Urinary bladder (tissue), 4 donors: ENCODE results near the gene LCN9. TPM values are rescaled to one million over a fixed set of nuclear protein-coding genes. Genes with fewer than 3 reads are reported as not detected.
"Not testable (repeated sequence)": the region's sequence is repeated elsewhere in the genome, so short reads cannot be mapped to it uniquely, and the experiment has no call there.

ENCODE experiments used
- DNase-seq: peaks from one replicate; pipeline ENCODE4 v3.0.0-alpha.2; 2015; ENCODE audit errors: extremely low spot score
- H3K27ac ChIP-seq: one replicate; pipeline ENCODE4 v1.5.1; 2013; ENCODE audit warnings: low read depth, mild to moderate bottlenecking, moderate library complexity
- H3K36me3 ChIP-seq: one replicate; pipeline ENCODE4 v1.6.1; 2013; ENCODE audit warnings: mild to moderate bottlenecking, moderate library complexity; ENCODE audit not compliant: insufficient read depth
- H3K4me1 ChIP-seq: one replicate; pipeline ENCODE4 v1.6.1; 2013; ENCODE audit warnings: mild to moderate bottlenecking, moderate library complexity; ENCODE audit not compliant: insufficient read depth
- H3K4me3 ChIP-seq: one replicate; pipeline ENCODE4 v1.5.1; 2013; ENCODE audit warnings: low read depth, low read length
- WGBS: extraction: QIAGEN DNeasy Blood & Tissue Kit; methylation state at CpG from one replicate; pipeline ENCODE4 v1.1.7; 2013; 5-methylcytosine and 5-hydroxymethylcytosine counted together
- polyA plus RNA-seq: library from polyadenylated mRNA; stranded (reverse); fragments of 200-250 nt; gene quantifications from one replicate; pipeline ENCODE4 v1.2.3, GENCODE V29; 2013
- total RNA-seq: library from RNA; depleted of rRNA; stranded (reverse); fragments of >200 nt; gene quantifications from one replicate; pipeline ENCODE4 v1.2.3, GENCODE V29; 2014
- donor health status: healthy with polysubstance abuse.
- donor health status: healthy.

The LCN9 gene
- total and polyA plus RNA-seq, 2 donors = not detected

GRCh38 chr9:135624282-135624681 lies 38.8 kb upstream of the LCN9 start:
- DNase-seq = no peak
- WGBS = 85% methylated on average over 14 of the region's 14 CpGs
- H3K27ac ChIP-seq = no peak overlapping the region
- H3K4me1 ChIP-seq = no peaks in the 10 kb centered on the region
- H3K36me3 ChIP-seq = no peaks in the 10 kb centered on the region
- H3K4me3 ChIP-seq = no peak overlapping the region

DNA sequence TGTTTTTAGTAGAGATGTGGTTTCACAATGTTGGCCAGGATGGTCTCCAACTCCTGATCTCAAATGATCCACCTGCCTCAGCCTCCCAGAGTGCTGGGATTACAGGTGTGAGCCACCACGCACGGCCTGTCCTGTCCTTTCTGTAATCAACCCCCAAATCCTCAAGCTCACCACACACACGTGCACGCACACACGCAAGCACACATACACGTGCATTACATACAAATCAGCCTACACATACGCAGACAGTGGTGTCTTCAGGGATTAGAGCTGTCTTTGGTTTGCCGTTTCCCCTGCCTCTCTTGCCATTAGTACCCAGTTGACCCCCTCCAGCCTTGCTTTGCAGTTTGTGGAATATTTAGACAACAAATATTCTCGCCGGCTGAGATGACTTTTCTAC lies 30.3 kb upstream of the LCN9 start:
- Histone ChIP-seq H3K4me3 (no peak overlapping the region), H3K36me3 (no peaks in the 10 kb centered on the region), H3K4me1 (no peaks in the 10 kb centered on the region), H3K27ac (no peak overlapping the region)
- 90% methylated on average over 10 of the region's 10 CpGs for WGBS
- DNase-seq = no peak

- 65% methylated on average over 7 of the region's 7 CpGs for WGBS
Measured at GRCh38 chr9:135636930-135637530, 26.1 kb upstream of the LCN9 start.

DNA sequence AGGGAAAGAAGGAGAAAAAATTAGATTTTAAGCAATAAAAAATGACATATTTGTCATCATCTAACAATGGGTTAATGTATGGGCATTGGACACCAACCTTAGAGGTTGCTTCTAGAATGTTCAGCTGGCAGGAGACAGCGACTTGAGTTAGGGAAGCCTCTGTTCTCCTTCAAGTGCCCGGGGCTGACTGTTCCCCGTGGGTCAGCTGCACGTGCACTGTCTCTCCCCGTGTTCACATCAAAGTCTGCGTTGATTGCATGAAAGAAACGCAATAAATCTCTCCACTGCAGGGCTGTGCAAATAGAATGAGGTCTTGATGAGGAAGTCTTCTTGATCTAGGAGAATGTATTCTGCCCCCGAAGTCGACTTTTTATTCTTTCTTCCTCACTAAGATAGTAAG lies 23.9 kb upstream of the LCN9 start, which contains the start of gene GLT6D1:
GLT6D1 (minus strand) TSS at position 345 of the 400 bp plus-strand sequence. CDS start 353 bp downstream, outside the sequence.
- no peaks in the 10 kb centered on the region for H3K4me1 ChIP-seq
- H3K4me3 ChIP-seq = no peak within 1 kb of the TSS
- no peak for DNase-seq
- WGBS = 69% methylated on average over 9 of the region's 9 CpGs
- no peaks in the 10 kb centered on the region for H3K36me3 ChIP-seq
- H3K27ac ChIP-seq = no peak within 1 kb of the TSS

More at GRCh38 chr9:135636930-135637530, 26.1 kb upstream of the LCN9 start:
- H3K4me1 ChIP-seq, H3K36me3 ChIP-seq, H3K27ac ChIP-seq, H3K4me3 ChIP-seq, DNase-seq: not testable (repeated sequence)

DNA sequence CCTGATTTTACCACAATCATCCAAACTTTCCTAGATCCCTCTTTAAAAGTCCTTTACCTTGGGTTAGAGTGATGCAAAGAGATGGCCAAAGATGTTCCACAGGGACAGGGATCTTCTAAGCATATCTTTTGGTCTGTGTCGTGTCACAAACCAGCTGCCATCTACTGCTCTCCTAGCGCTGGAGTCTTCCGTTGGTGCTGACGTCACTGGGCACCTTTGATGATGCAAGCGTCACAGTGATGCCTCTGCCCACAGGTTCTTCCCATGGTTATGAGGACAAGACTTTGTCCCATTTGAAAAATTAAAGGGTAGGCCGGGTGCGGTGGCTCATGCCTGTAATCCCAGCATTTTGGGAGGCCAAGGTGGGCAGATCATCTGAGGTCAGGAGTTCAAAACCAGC lies 22.1 kb upstream of the LCN9 start:
- 84% methylated on average over 7 of the region's 7 CpGs for WGBS
- no peak overlapping the region for H3K27ac ChIP-seq
- H3K4me3 ChIP-seq = no peak overlapping the region
- DNase-seq = no peak
- no peaks in the 10 kb centered on the region for H3K36me3 ChIP-seq
- no peaks in the 10 kb centered on the region for H3K4me1 ChIP-seq

GRCh38 chr9:135641745-135642144 lies 21.4 kb upstream of the LCN9 start:
- no peak for DNase-seq
- Histone ChIP-seq H3K36me3 (no peaks in the 10 kb centered on the region), H3K4me3 (no peak overlapping the region), H3K4me1 (no peaks in the 10 kb centered on the region), H3K27ac (no peak overlapping the region)
- WGBS = 66% methylated on average over 8 of the region's 8 CpGs

GRCh38 chr9:135644631-135645218 lies 18.4 kb upstream of the LCN9 start:
- Histone ChIP-seq H3K4me3 (no peak overlapping the region), H3K36me3 (no peaks in the 10 kb centered on the region), H3K27ac (no peak overlapping the region), H3K4me1 (no peaks in the 10 kb centered on the region)
- DNase-seq = no peak
- 85% methylated on average over 5 of the region's 5 CpGs for WGBS

- no peak for DNase-seq
- H3K4me3 ChIP-seq = no peak overlapping the region
- H3K4me1 ChIP-seq = no peaks in the 10 kb centered on the region
- no peaks in the 10 kb centered on the region for H3K36me3 ChIP-seq
- no peak overlapping the region for H3K27ac ChIP-seq
- WGBS = 89% methylated on average over 4 of the region's 4 CpGs
Measured at GRCh38 chr9:135647884-135648283, 15.2 kb upstream of the LCN9 start.

- DNase-seq = no peak
- 77% methylated on average over 10 of the region's 10 CpGs for WGBS
Measured at GRCh38 chr9:135648494-135649410, 14.4 kb upstream of the LCN9 start.

DNA sequence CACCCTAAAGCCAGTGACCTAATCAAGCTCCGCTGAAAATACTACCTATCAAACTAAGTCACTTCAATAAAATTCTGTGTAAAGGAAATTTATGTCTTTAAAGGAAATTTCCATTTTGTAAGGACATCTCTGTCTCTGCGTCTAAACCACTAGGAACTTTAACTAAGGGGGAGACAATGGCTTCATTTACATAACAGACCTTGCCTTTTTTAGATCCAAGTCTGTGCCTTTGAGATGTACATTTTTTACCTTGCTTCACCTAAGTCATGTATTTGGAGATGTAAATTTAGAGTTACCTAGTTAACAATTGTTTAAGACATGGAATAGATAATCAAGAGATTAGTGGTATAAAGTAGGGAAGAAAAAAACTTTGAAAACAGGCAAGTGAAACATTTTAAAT lies 13.6 kb upstream of the LCN9 start:
- H3K4me1 ChIP-seq = no peaks in the 10 kb centered on the region
- no peak for DNase-seq
- H3K36me3 ChIP-seq = no peaks in the 10 kb centered on the region
- H3K27ac ChIP-seq = no peak overlapping the region
- 69% methylated on average over 2 of the region's 2 CpGs for WGBS
- H3K4me3 ChIP-seq = no peak overlapping the region

More at GRCh38 chr9:135648494-135649410, 14.4 kb upstream of the LCN9 start:
- no peaks in the 10 kb centered on the region for H3K4me1 ChIP-seq
- H3K4me3 ChIP-seq = no peak overlapping the region
- no peaks in the 10 kb centered on the region for H3K36me3 ChIP-seq
- no peak overlapping the region for H3K27ac ChIP-seq

DNA sequence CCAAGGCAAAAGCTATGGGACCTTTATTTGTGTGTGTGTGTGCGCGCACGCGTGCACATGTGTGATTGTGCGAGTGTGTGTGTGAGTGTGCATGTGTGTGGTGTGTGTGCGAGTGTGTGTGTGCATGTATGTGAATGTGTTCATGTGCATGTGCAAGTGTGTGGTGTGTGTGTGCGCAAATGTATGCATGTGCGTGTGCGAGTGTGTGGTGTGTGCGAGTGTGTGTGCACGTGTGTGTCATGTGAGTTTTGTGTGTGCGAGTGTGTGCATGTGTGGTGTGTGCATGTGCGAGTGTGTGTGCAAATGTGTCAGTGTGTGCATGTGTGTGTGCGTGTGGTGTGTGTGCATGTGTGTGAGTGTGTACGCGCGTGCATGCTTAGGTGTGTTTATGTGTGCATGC lies 12.7 kb upstream of the LCN9 start:
- Histone ChIP-seq H3K36me3 (no peaks in the 10 kb centered on the region), H3K4me3 (no peak overlapping the region), H3K27ac (no peak overlapping the region), H3K4me1 (no peaks in the 10 kb centered on the region)
- no peak for DNase-seq
- WGBS = 92% methylated on average over 17 of the region's 17 CpGs

DNA sequence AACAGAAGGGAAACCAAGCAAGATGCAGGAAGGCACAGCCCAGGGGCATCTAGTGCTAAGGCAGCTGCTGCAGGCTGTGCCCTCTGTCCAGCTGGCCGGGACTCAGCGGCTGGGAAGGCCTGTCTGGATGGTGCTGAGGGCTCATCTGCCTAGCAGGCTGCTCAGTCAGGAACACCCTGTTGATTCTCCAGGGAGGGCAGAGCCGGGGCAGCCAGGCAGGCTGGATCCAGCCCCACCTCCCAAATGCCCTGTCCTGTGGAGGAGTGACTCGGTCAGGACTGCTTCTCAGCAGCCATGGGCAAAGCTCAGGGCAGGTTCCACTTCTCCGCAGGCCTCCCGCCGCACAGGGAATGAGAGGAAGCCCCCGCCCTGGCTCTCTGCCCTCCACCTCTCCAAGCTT lies 7.8 kb upstream of the LCN9 start:
- DNase-seq = no peak
- Histone ChIP-seq H3K27ac (no peak overlapping the region), H3K36me3 (no peaks in the 10 kb centered on the region), H3K4me1 (no peaks in the 10 kb centered on the region), H3K4me3 (no peak overlapping the region)
- WGBS = 77% methylated on average over 8 of the region's 8 CpGs

GRCh38 chr9:135657416-135657815 lies 5.7 kb upstream of the LCN9 start:
- no peak overlapping the region for H3K27ac ChIP-seq
- WGBS = 72% methylated on average over 15 of the region's 15 CpGs
- no peaks in the 10 kb centered on the region for H3K36me3 ChIP-seq
- no peaks in the 10 kb centered on the region for H3K4me1 ChIP-seq
- no peak for DNase-seq
- no peak overlapping the region for H3K4me3 ChIP-seq

DNA sequence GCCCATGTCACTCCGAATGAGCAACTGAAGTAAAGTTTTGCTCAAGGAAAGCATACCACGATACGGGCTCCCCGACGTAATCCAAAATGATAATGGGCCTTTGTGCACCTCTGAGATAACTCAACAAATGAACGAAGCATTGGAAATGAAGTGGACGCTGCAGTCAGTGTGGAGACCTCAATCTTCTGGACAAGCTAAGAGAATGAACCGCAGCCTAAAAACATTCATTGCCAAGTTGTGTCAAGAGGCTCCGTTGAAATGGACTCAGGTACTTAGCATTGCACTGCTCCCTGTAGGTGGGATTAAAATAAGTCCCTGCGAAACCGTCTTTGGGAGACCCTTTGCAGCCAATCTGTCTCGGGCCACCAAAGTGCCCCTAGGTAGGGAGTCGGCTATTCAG lies 3.9 kb upstream of the LCN9 start:
- WGBS = 90% methylated on average over 13 of the region's 13 CpGs
- Histone ChIP-seq H3K27ac (no peak overlapping the region), H3K4me3 (no peak overlapping the region), H3K36me3 (no peaks in the 10 kb centered on the region), H3K4me1 (no peaks in the 10 kb centered on the region)
- no peak for DNase-seq
